ENCODE results near the gene IQCE.

Gene IQCE

GRCh38 chr7:2621061-2621828 is 62.5 kb downstream of the IQCE start:
- FAIRE-seq, result no peak

- FAIRE-seq, result no peak
Measured at GRCh38 chr7:2621948-2622640, 63.3 kb downstream of the IQCE start.

GRCh38 chr7:2622869-2623697 is 64.3 kb downstream of the IQCE start:
- no peak for FAIRE-seq

GRCh38 chr7:2623698-2624014 is 64.9 kb downstream of the IQCE start:
- no peak for FAIRE-seq

GRCh38 chr7:2624293-2624886 is 65.6 kb downstream of the IQCE start:
- no peak for FAIRE-seq

- FAIRE-seq, result no peak
Measured at GRCh38 chr7:2626498-2627117, 67.8 kb downstream of the IQCE start.

- FAIRE-seq, result no peak
Measured at GRCh38 chr7:2627258-2628129, 68.7 kb downstream of the IQCE start.

- FAIRE-seq, result no peak
Measured at GRCh38 chr7:2628130-2628482, 69.3 kb downstream of the IQCE start.

- FAIRE-seq, result no peak
Measured at GRCh38 chr7:2628891-2629290, 70.1 kb downstream of the IQCE start.

GRCh38 chr7:2629746-2630681 is 71.2 kb downstream of the IQCE start:
- no peak for FAIRE-seq

GRCh38 chr7:2631946-2632732 is 73.4 kb downstream of the IQCE start, which contains the start of gene TTYH3:
TSS of gene TTYH3 (plus strand) at chr7:2631986. CDS start at chr7:2632156, 170 bp downstream.
- no peak for FAIRE-seq

- FAIRE-seq, result no peak
Measured at GRCh38 chr7:2632733-2633537, 74.2 kb downstream of the IQCE start.

GRCh38 chr7:2633538-2634266 is 74.9 kb downstream of the IQCE start:
- no peak for FAIRE-seq

GRCh38 chr7:2634267-2635145 is 75.7 kb downstream of the IQCE start:
- no peak for FAIRE-seq

- no peak for FAIRE-seq
Measured at GRCh38 chr7:2635148-2635668, 76.4 kb downstream of the IQCE start.

- FAIRE-seq, result no peak
Measured at GRCh38 chr7:2635810-2636701, 77.3 kb downstream of the IQCE start.
